ENCODE measurements around the gene MYO5C.

The MYO5C gene

GRCh38 chr15:52164631-52165265 lies 130.9 kb downstream of the MYO5C start:
- DNase-seq: no peak

DNA sequence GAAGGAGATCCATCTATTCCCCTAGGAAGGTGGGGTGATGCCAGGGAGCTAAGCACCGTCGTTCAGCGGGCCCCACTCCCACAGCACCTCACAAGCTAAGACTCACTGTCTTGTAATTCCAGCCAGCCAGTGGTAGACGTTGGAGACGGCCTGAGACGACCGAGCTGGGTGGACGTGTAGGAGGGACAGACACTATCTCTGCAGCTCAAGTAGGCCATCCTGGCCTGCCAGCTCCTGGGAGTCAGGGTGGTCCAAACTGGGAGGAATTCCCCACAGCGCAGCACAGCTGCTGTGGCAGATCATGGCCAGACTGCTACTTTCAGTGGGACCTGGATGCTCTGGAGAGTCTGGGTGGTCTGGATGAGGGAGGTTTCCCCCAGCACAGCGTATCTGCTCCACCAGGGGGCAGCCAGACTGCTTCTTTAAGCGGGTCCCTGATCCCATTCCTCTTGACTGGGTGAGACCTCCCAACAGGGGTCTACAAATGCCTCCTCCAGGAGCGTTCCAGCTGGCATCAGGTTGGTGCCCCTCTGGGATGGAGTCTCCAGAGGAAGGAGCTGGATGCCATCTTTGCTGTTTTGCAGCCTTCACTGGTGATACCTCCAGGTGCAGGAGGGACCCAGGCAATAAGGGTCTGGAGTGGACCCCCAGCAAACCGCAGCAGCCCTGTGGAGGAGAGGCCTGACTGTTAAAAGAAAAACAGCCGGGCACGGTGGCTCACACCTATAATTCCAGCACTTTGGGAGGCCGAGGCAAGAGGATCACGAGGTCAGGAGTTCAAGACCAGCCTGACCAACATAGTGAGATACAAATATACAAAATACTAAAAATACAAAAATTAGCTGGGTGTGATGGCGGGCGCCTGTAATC lies 132.0 kb downstream of the MYO5C start:
- no peak for DNase-seq

GRCh38 chr15:52162876-52163275 lies 132.7 kb downstream of the MYO5C start:
- DNase-seq: no peak

DNA sequence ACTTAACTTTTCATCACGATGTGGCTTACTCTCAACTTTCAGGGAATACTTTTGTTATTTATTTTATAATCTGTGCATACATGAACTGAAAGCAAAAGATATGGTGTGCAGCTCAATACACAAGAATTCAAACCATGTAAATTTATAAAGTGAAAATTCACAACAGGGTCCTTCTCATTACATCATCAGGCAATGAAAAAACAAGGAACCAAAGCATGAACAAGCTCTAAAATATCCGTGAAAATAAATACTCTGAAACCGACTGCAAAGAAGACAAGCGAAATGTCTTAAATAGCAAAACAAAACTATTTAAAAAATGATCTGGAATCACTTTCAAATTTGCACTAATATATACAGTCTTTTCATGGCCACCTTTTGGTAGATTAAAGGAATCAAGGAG lies 133.3 kb downstream of the MYO5C start:
- DNase-seq: no peak

- DNase-seq: no peak
These were observed 134.1 kb downstream of the MYO5C start for GRCh38 chr15:52161406-52161966.

- DNase-seq: no peak
These were observed 136.0 kb downstream of the MYO5C start for GRCh38 chr15:52159645-52160044.

DNA sequence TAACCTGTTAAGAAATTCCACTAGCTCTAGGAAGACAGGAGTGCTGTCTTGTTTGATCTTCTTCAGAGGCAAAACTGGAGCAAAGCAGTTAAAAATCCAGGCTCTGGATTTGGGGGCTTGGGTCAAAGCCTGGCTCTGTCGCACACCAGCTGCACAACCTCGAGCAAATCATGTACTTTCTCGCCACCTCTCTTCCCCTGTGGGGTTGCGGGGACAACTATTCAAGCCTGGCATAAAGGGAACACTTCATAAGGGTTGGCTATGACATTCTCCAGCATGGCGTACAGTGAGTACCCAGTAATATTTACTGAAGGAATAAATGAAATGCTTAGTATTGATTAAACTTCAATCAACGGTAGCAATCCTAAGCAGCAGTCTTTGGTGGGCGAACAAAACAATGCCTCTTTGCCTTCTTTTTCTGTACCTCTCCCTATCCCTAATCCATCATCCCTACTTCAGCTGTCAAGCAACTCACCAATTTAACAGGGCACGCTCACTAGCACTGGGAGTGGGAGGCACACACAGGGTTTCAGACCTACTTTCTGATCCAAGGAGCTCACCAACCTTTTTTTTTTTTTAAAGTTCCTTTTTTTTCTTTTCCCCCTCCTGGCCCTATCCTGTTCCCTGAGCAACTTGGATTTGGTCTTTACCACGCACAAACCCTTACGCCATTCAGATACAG lies 137.4 kb downstream of the MYO5C start:
- no peak for DNase-seq

GRCh38 chr15:52155878-52156277 lies 139.7 kb downstream of the MYO5C start:
- DNase-seq: no peak

DNA sequence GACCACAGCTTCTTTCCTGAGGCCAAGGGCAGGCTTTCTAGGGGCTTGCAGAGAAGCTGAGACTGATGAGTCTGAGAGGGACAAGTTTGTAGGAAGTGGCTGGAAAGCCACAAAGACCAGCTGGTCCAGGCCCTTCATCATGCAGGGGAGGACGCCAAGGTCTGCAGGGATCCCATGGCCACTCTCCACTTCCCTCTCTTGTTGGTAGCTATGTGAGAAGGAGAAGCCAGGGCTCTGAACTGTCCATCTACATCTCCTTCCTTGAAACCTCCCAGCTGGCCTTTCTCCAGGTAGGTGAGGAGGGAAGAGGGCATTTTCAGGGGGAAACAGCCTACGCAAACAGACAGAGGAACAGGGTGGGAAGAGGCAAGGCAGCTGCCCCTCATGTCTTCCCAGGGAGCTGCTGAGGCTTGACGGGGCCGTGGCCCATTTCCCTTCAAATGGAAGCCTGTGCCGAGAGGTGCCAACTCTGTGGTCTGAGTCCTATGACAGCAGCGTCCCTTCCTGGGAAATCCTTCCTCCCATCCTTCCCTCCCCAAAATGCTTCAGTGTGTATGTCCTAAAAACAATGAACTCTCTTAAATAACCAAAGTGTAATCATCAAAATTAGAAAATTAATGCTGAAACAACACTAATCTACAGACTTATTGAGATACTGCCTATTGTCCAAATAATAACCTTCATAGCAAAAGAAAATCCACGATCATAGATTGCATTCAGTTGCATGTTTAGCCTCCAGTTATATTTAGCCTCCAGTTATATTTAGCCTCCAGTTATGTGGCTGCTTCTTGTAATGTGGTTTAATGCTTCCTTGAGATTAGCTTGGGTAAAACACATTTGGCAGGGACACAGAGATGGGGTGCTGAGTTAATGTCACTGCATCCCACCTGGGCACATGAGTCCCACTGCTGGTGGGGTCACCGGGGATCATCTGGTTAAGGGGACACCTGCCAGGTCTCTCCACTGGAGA lies 140.4 kb downstream of the MYO5C start:
- no peak for DNase-seq

DNA sequence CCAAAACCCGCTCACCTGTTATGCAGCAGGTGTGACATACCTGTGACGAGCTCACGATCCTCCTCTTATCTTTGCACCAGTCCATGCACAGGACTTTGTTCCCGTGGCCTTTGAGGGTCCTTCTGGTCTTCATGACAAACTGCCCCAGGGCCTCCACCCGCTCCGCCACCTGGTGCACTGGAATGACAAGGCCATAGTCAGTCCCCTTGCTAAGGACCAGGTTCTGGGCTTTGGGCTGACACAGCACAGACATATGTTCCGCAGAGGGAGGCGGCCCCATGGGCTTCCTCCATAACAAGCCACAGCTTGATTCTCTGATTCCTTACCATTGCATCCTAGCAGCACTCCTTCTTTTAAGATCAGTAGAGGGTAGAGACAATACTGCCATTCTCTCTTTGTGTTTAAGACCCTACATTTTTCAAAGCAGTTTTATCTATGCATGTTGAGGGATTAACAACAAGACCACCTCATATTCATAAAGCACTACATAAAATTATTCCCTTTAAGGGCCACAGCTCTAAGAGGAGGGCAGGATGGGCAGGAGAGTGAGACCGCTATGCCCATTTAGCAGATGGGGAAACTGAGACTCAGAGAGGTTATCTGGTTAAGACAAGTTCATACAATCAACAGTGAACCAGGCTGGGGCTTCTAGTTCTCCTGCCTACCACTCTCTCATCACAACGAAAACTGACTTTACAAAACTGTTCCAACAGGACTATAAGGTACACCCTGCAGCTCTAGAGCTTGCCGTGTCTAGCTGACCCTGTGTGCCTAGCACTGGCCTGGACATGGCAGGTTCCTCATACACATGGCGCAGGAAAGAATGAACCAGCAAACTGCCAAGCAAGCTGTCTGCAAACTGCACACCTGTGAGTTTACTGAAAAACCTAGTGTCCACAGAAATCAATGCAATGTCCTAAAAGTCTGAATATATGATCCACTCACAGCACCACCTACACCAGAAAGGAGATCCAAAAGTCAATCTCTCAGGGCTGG lies 141.4 kb downstream of the MYO5C start:
- no peak for DNase-seq

DNA sequence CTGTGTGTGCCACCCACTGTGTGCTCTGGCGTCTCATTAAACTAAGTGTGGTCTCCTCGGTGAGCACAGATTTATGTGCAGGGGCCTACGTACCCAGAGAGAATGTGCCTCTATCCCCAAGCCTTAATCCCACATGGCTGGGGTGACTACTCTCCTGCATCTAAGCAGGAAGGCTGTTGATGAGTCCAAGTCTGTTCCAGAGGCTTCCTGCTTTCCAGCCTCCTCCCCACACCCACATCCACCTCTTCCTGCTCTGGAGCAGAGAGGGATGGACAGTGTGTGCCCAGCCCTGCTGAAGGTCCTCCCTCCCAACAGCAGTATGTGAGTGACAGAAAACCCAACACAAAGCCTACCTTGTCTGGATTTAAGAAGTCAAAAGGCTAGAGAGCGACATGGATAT lies 144.3 kb downstream of the MYO5C start:
- no peak for DNase-seq

DNA sequence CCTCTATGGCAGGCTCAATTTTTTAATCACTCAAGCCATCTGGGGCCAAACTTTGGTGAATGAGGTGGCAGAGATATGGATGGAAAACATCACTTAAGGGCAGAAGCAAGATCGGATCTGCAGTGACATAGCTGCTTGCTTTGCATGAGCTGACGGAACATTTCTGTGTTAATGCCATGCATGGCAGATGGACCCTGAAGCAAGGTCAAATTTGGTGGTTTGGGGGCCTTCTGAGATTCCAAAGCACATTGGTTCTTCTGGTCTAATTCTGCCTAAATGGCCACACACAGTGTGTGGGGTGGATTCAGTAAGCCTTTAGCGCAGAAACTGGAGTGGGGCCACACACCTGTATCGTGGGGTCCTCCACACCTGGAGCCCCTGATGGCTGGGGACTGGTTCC lies 144.7 kb downstream of the MYO5C start:
- no peak for DNase-seq

DNA sequence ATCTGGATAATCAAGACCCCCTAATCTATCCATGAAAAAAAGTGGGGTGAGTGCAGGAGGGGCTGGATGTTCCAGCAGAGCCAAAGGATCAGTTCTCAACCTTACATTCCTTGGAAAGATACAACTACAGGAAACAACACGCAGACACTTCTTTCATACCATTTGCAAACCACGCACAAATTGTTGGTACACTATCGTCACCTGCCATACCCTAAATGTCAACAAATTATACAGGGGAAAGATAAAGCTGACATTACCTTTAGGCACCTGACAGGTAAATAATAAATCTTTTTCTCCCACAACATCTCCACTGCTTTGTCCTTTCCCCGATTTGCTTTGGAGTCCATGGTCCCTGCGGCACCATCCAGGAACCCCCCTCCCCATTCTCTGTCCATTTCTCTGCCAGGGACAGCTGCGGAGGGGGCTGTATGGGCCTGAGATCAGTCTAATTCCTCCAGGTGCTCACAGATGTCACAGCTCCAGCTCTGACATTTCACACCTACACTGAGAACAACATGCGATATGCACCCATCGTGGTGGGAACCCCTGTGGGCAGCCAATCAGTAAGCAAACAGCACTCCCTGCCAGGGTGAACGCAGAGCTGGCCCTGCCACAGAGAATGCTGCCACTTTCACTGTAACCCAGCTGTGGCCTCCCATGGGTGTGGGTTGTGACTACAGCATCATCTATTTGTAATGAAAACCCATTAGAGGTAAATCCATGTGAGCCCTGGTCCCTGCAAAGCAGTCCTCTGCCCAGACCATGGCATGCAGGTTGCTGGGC lies 145.4 kb downstream of the MYO5C start:
- DNase-seq: no peak

- DNase-seq: no peak
These were observed 147.2 kb downstream of the MYO5C start for GRCh38 chr15:52148403-52148802.

- DNase-seq: peak; percentile 15
These were observed 148.8 kb downstream of the MYO5C start for GRCh38 chr15:52146776-52147175.

DNA sequence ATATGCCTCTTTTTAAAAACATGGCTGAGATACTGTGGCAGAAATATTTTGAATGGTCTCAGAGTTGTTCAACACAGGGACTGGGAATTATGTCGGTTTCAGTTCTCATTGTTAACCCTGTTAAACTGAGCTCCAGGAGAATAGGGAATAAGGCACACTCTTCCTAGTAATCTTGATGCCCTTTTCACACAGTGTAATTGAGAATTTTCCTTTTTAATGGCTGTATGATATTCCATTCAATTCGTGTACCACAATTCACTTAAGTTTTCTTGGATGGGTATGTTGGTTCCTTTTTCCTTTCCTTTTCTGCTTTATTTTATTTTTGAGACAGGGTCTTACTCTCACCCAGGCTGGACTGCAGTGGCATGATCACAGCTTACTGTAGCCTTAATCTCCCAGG lies 149.3 kb downstream of the MYO5C start:
- DNase-seq: no peak

- DNase-seq: peak; percentile 20
These were observed 150.9 kb downstream of the MYO5C start for GRCh38 chr15:52144656-52145178.

DNA sequence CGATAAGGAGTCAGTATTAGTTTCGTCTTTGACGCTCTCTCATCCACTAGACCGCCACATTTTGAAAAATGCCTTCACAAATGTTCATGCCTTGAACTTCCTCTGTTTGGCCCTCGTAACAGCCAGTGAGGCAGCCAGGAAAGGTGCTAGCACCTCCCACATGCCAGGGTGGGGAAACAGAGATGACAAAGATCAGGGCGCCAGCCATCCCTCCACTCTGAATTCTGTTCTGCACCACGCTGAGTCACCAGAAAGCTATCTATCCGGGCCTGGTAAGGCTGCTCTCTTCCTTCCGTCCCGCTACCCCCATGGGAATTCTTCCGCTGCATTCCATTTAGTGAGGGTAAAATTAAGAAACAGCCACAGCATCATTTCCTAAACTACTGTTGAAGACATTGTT lies 151.7 kb downstream of the MYO5C start:
- DNase-seq: peak; percentile 75
